Tibial nerve (tissue), 3 donors: ENCODE measurements around the gene CAMK2B.

Source experiments
- POLR2A ChIP-seq, 2 donors: fragments of 450-650 bp; IDR thresholded peaks; one replicate each; pipeline ENCODE4 v1.6.1; 2017; ENCODE audit warnings: antibody characterized with exemption in 2 of 2, mild to moderate bottlenecking in 2 of 2, moderate library complexity in 2 of 2
- TF ChIP-seq, protein P1 (sequence below), 5 experiments: fragments of 200-600 bp in 3 of 5; fragments of 450-650 bp in 2 of 5; sonication (generic) in 3 of 5; IDR thresholded peaks; one replicate each; pipeline ENCODE4 v1.5.1; 2016 to 2019; ENCODE audit warnings: antibody characterized with exemption in 5 of 5, mild to moderate bottlenecking in 3 of 5, moderate library complexity in 2 of 5

DNA sequence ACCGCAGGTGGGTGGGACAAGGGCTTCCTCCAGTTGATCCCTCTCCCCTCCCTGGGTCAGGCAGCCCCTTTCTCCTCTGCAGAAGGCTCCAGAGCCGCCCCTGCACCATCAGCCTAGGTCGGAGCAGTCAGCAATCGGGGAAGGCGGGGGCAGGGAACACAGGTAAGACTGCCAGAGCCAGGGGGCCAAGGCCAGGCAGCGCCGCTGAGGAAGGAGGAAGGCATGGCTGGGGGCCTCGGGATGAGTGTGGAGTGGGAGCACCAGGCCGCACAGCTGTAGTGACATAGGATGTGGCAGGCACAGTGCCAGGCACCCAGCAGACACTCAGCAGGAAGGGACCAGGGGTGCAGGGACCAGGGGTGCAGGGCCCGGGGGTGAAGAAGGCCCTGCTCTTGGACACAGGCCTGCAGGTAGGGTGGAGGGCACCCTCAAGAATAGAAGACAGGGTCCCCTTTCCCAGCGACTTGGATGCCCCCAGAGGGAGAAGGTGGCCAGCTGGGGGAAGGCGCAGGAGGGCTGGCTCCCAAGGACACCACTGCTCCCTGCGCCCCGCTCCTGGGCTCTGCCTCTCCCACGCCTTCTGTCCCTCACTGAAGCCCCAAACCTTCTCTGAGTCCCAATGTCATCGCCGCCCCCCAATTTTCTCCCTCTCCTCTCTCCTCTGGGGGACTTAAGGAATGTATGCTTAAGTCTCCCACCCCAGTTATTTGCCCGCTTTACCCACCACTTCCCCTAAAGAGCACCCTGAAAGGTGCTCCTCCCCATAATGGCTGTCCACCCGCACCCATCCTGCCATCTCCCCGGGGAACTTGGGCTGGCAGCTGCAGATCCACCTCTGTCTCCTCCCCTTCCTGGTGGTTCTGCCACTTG is 38.5 kb downstream of the CAMK2B start:
- no peak for TF ChIP-seq POLR2A (IDR thresholded peaks at IDR 0.05)
- TF ChIP-seq, protein P1, sequence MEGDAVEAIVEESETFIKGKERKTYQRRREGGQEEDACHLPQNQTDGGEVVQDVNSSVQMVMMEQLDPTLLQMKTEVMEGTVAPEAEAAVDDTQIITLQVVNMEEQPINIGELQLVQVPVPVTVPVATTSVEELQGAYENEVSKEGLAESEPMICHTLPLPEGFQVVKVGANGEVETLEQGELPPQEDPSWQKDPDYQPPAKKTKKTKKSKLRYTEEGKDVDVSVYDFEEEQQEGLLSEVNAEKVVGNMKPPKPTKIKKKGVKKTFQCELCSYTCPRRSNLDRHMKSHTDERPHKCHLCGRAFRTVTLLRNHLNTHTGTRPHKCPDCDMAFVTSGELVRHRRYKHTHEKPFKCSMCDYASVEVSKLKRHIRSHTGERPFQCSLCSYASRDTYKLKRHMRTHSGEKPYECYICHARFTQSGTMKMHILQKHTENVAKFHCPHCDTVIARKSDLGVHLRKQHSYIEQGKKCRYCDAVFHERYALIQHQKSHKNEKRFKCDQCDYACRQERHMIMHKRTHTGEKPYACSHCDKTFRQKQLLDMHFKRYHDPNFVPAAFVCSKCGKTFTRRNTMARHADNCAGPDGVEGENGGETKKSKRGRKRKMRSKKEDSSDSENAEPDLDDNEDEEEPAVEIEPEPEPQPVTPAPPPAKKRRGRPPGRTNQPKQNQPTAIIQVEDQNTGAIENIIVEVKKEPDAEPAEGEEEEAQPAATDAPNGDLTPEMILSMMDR (IDR thresholded peaks at IDR 0.05), result no peak
